HG02588 (cell line): Measurements from ENCODE around the gene SIGLEC1.

Experiments
- ATAC-seq: cut with Tn5 transposase; IDR thresholded peaks from one replicate; pipeline ENCODE4 v1.9.1; 2021; ENCODE audit warnings: mild to moderate bottlenecking, moderate library complexity; ENCODE audit not compliant: unreplicated experiment

Gene SIGLEC1

DNA sequence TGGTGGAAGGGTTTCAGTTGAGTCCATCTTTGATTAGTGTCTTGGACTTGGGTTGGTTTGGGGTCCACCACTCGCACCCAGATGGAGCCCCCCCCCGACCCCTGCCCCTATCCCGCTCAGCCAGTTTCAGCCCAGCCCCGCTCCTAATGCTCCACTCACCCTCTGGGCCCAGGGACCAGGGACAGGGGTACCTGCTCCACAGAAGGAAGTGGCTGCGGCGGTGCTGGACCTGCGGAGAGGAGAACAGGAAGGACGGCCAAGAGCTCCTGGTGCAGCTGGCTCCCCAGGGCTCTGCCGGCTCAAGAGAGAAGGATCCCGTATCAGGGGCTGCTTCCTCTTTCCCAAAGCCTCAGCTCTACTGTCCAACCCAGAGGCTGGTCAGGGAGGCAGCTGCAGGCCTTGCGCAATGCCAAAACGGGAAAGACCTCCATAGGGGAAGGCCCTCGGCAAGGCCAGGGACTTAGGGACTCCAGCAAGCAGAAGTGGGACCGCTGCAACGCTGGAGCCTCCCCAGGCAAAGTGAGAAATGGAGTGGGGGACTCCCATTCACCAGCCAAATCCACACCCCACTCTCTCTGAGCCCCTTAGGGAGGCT, at the start of gene SIGLEC1:
Gene SIGLEC1 (minus strand): TSS at position 322 of the 595 bp plus-strand sequence. CDS start 5,472 bp downstream, outside the sequence.
- no peak for ATAC-seq

DNA sequence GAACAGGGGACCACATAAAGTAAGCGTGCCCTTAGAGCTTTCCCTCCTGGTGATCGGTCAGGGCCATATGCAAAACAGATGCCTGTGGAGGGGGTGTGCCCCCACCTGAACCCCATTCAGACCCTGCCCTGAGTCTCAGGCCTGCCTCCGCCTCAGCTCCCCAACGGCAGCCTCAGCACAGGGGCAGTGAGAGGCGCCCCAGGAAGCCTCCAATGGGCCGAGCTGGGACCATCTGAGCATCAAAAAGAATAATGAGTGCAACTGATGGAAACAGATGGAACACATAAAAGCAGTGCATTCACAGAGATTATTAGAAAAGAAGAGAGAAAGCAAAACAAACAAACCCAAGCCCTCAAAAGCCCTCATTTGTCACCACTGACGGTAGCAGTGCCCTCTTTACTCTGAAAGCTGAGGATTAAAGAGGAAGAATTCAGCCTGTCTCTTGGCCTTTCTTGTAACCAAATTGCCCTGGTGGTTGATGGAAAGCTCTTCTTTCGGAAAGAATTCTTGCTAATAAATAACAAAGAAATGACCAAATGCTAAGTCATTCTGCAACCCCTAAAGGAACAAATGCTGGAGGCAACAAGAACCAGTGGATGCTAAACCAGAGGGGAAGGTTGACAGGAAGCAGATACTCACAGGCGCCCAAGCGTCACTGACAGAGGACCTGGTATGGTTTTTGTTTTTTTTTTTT, 48.4 kb upstream of the SIGLEC1 start:
- no peak for ATAC-seq

GRCh38 chr20:3759884-3760283, 47.5 kb upstream of the SIGLEC1 start:
- no peak for ATAC-seq

- no peak for ATAC-seq
Observed at GRCh38 chr20:3759316-3759823, 47.0 kb upstream of the SIGLEC1 start.

DNA sequence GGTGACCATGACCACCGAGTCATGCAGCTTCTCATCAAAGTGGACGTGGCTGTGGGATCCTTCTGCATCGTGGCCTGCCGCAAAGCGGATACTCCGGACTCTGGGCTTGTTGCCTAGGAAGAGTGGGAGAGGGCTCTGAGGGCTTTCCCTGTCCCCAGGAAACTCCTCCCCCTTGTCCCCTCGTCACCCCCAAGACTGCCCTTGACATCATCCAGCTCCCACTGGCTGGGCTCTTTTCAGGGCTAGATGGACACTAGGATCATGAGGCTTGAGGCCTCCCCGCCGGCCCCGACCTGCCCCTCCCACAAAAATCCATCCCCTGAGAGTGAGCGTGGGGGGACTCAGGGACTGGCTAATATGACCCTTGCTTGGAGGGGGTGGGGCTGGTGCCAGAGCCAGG, 46.2 kb upstream of the SIGLEC1 start:
- no peak for ATAC-seq

- ATAC-seq: no peak
Observed at GRCh38 chr20:3757268-3757667, 44.9 kb upstream of the SIGLEC1 start.

GRCh38 chr20:3755814-3756480, 43.5 kb upstream of the SIGLEC1 start:
- ATAC-seq: no peak

- ATAC-seq: no peak
Observed at GRCh38 chr20:3755269-3755668, 42.9 kb upstream of the SIGLEC1 start.

- no peak for ATAC-seq
Observed at GRCh38 chr20:3754276-3754630, 41.9 kb upstream of the SIGLEC1 start.

DNA sequence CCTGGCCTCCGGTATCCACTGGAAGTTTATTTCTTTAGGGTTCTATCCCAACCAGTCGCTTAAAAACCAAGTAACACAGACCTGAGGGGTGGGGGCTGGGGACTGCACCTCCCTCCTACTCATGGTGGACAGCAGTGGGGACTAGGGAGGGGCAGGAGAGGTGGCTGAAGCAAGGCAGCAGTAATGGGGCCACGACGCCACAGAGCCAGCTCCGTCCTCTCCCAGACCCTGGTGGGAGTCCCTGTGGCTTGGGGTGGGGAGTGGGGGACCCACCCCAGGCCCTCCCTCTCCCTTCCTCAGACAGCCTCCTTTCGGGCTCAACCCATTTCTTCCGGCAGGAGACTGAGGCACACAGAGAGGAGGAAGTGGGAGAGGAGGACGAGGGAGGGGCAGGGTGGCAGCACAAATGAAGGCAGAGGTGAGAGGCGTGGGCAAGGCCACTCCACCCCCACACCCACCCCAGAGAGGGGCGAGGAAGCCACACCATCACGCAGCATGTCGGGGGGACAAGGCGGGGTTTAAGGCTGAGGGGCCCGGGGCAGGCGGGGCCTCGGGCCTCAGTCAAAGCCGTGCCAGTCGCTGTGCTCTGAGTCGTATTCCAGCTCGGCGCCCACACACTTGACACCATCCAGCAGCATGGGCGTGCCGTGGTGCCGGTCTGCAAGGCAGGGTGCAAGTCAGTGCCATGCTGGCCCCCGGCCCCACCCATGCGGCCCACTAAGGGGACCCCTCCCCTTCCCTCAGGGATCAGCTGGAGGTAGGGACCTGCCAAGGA, 41.3 kb upstream of the SIGLEC1 start:
- ATAC-seq: no peak

GRCh38 chr20:3753098-3753497, 40.7 kb upstream of the SIGLEC1 start:
- no peak for ATAC-seq

- ATAC-seq: no peak
Observed at GRCh38 chr20:3752386-3752759, 40.0 kb upstream of the SIGLEC1 start.

- no peak for ATAC-seq
Observed at GRCh38 chr20:3751675-3752385, 39.4 kb upstream of the SIGLEC1 start.

DNA sequence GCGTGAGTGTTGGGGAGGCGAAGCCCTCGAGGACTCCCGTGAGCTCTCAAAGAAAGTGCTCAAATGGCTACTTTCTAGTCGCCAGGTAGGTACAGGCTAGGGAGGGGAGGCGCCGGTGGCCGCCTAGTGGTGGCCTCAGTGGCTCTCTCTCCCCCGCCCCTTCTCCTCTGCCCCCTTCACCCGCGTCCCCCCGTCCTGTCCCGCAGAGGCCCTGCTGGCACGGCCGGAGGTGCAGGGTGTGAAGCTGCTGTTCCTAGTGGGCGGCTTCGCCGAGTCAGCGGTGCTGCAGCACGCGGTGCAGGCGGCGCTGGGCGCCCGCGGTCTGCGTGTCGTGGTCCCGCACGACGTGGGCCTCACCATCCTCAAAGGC, 38.9 kb upstream of the SIGLEC1 start:
- ATAC-seq: no peak

DNA sequence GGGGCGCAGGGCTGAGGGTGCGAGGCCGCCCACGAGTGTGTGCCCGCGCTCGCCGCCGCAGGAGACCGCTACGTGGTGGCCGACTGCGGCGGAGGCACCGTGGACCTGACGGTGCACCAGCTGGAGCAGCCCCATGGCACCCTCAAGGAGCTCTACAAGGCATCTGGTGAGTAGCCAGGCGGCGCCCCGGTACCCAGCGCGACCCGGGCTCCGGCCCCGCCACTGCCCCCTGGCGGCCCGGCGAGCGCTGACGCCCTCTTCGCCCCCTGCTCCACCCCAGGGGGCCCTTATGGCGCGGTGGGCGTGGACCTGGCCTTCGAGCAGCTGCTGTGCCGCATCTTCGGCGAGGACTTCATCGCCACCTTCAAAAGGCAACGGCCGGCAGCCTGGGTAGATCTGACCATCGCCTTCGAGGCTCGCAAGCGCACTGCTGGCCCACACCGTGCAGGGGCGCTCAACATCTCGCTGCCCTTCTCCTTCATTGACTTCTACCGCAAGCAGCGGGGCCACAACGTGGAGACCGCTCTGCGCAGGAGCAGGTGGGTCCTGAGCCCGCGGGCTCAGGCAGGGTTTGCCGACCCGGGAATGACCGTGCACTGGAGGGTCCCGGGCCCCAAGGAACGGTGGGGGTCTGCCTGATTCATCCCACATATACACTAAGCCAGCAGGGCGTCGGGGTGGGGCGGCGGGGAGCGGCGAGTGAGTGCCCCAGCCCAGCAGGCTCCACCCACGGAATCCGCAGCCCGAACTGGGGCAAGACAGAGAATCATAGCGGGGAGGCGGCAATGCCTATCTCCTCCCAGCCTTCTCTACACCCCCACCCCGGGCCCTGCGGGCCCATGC, 37.5 kb upstream of the SIGLEC1 start:
- no peak for ATAC-seq

GRCh38 chr20:3749087-3749688, 36.8 kb upstream of the SIGLEC1 start:
- ATAC-seq: no peak

DNA sequence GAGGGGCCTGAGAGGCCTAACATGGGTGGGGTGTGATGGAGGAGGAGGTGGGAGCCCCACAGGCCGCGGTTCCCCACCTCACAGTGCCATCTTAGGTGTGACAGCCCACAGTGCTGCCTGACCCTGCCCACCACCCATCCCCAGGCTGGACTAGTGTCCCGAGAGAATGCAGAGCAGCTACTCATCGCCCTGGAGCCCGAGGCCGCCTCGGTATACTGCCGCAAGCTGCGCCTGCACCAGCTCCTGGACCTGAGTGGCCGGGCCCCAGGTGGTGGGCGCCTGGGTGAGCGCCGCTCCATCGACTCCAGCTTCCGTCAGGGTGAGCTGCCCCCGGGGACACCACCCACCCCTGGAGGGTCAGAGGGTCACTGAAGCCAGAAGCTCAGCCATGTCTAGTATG, 35.7 kb upstream of the SIGLEC1 start:
- ATAC-seq: no peak

GRCh38 chr20:3747471-3747870, 35.1 kb upstream of the SIGLEC1 start:
- no peak for ATAC-seq

GRCh38 chr20:3745686-3746173, 33.3 kb upstream of the SIGLEC1 start:
- ATAC-seq: no peak
